ENCODE results near the gene ATG4B.
A peak's percentile ranks its signal among the peaks of the same experiment; 100 is the strongest.

ATG4B gene

DNA sequence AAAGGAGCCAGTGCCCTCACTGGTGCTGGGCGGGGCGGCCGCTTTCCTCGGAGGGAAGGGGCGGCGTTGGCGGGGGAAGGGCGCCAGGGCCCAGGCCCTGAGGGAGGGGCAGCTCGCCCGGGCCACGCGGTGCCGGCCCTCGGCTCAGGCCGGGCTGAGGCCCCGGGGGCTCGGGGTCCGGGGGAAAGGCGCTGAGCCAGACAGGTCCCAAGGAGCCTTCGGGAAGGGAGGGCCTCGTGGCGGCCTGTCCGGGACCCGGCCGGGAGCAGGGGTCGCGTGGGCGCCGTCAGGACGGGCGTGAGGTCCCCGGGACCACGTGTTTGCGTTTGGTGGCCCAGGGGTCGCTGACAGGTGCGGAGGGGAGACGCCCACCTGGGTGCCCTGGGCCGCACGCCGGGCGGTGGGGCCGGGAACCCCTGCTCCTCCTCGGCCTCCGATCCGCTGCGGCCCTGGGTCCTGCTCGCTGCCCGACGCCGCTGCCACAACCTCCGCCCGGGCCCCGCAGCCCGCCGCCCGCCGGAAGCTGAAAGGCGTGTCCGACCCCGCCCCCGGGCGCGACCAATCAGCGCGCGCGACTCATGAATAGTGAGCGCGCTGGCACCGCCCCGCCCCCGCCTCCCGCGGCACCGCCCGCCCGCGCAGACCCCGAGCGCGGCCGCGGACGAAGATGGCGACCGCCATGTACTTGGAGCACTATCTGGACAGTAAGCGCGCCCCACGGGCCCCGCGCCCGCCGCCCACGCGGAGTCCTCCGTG, 64.1 kb downstream of the ATG4B start, which contains the start of gene ING5:
TSS of gene ING5 (plus strand) at position 641 of the 756 bp plus-strand sequence. CDS start at position 668, 27 bp downstream.
- DNase-seq (peak; percentile 96), ATAC-seq (ENCODE audit: insufficient read depth, low read depth) (peak; percentile 80)
- Histone ChIP-seq H3K4me3 (ENCODE audit: low read depth in 1 of 2, low read length in 2 of 2) (peak within 1 kb of the TSS; percentile 78 to 96), H3K9me3 (ENCODE audit: insufficient read depth, low read length, severe bottlenecking) (peaks cover 11% of the 10 kb centered on the region), H2AFZ (ENCODE audit: low read depth, low read length) (peak within 1 kb of the TSS; percentile 77), H3K27ac (ENCODE audit: low read length) (peak within 1 kb of the TSS; percentile 97), H3K9ac (ENCODE audit: low read depth, low read length) (peak within 1 kb of the TSS; percentile 99), H3K79me2 (ENCODE audit: insufficient read depth, low read length) (peaks cover 42% of the 10 kb centered on the region), H3K27me3 (ENCODE audit: insufficient read depth, low read length, poor library complexity) (no peaks in the 10 kb centered on the region), H3K4me1 (ENCODE audit: insufficient read depth, low read length) (peaks cover 19% of the 10 kb centered on the region), H3K4me2 (ENCODE audit: insufficient read depth, low read length) (peak within 1 kb of the TSS; percentile 88), H3K36me3 (ENCODE audit: insufficient read depth, low read length) (peaks cover 27% of the 10 kb centered on the region), H4K20me1 (ENCODE audit: insufficient read depth, low read length) (peaks cover 14% of the 10 kb centered on the region)
- no peak for TF ChIP-seq EZH2 (IDR thresholded peaks at IDR 0.05; ENCODE audit: borderline replicate concordance, low read depth, low read length, severe bottlenecking)
- TF ChIP-seq, protein P1, sequence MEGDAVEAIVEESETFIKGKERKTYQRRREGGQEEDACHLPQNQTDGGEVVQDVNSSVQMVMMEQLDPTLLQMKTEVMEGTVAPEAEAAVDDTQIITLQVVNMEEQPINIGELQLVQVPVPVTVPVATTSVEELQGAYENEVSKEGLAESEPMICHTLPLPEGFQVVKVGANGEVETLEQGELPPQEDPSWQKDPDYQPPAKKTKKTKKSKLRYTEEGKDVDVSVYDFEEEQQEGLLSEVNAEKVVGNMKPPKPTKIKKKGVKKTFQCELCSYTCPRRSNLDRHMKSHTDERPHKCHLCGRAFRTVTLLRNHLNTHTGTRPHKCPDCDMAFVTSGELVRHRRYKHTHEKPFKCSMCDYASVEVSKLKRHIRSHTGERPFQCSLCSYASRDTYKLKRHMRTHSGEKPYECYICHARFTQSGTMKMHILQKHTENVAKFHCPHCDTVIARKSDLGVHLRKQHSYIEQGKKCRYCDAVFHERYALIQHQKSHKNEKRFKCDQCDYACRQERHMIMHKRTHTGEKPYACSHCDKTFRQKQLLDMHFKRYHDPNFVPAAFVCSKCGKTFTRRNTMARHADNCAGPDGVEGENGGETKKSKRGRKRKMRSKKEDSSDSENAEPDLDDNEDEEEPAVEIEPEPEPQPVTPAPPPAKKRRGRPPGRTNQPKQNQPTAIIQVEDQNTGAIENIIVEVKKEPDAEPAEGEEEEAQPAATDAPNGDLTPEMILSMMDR (IDR thresholded peaks at IDR 0.05; ENCODE audit: borderline replicate concordance, extremely low read depth, low read length, poor library complexity, severe bottlenecking): no peak

DNA sequence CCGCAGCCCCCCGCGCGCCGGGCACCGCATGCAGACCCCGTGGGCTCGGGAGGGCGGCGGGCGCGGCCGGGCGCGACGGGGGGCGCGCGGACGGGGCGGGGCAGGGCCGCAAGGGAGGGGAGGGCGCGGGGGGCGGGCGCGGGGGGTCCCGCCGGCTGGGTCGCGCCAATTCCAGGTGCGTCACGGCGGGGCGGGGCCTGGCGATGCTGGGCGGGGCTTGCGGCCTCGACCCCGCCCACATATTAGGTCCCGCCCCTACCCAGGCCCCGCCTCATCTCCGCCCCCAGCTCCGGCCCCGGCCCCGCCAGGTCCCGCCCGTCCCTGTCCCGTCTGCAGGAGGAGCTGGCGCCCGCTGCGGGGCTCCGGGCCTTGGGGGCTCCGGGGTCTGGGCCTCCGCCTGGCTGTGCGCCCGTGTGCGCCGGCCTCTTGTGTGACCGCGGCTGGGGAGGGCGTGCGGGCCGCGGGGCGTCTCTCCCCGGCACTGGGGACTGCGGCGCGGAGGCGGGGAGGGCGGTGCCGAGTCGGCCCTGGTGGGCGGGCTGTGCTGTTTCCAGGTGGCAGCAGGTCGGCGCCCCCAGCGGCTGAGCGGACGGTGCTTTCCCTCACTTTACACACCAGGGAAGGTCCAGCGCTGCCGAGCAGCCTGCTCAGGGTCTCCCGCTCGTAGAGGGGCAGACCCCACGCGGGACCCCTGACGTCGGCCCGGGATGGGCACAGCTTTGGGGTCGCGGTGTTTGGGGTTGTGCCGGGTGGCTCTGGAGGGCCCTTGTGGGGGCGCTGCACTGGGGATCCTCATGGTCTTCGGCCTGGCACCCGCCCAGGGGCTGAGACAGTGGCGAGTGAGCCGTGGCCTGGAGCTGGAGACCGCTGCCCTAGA, 64.9 kb downstream of the ATG4B start:
- peaks cover 19% of the 10 kb centered on the region for H3K4me1 ChIP-seq (ENCODE audit: insufficient read depth, low read length)
- H3K36me3 ChIP-seq (ENCODE audit: insufficient read depth, low read length): peaks cover 35% of the 10 kb centered on the region
- TF ChIP-seq, protein P1 (IDR thresholded peaks at IDR 0.05; ENCODE audit: borderline replicate concordance, extremely low read depth, low read length, poor library complexity, severe bottlenecking): peak; percentile 67
- no peak for TF ChIP-seq EZH2 (IDR thresholded peaks at IDR 0.05; ENCODE audit: borderline replicate concordance, low read depth, low read length, severe bottlenecking)
- peak overlapping the region; percentile 81 for H3K27ac ChIP-seq (ENCODE audit: low read length)
- H3K27me3 ChIP-seq (ENCODE audit: insufficient read depth, low read length, poor library complexity): no peaks in the 10 kb centered on the region
- ATAC-seq (ENCODE audit: insufficient read depth, low read depth): peak; percentile 68
- peak overlapping the region; percentile 99 for H3K9ac ChIP-seq (ENCODE audit: low read depth, low read length)
- H3K4me2 ChIP-seq (ENCODE audit: insufficient read depth, low read length): peak overlapping the region; percentile 88
- H3K4me3 ChIP-seq (ENCODE audit: low read depth in 1 of 2, low read length in 2 of 2): peak overlapping the region; percentile 78 to 96
- peaks cover 42% of the 10 kb centered on the region for H3K79me2 ChIP-seq (ENCODE audit: insufficient read depth, low read length)
- peak; percentile 84 for DNase-seq
- H3K9me3 ChIP-seq (ENCODE audit: insufficient read depth, low read length, severe bottlenecking): peaks cover 13% of the 10 kb centered on the region
- peak overlapping the region; percentile 77 for H2AFZ ChIP-seq (ENCODE audit: low read depth, low read length)
- peaks cover 14% of the 10 kb centered on the region for H4K20me1 ChIP-seq (ENCODE audit: insufficient read depth, low read length)

DNA sequence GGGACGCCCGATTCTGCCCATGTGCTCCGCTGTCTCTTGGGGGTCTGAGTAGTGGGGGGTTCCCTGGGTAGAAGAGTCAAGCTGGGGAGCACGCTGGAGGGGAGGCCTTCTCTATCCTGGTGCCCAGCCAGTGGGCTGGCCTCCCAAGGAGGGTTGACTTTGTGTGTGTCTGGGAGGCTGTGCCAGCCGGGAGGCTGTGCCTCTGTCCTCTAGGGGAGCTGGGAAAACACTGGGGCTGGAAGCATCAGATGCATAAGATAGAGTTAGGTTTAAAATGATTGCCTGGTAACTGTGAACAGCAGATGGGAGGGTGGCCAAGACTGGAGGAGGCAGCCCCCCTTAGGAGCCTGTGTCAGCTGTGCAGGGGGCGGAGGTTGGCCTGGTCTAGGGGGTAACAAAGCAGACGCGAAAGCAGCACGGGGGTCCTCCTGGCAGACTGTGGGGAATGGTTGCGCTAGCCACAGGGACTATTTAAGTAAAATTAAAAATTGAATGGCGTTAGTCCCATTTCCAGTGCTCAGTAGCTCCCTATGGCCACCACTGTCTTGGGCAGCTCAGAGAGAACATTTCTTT, 65.6 kb downstream of the ATG4B start:
- H3K9ac ChIP-seq (ENCODE audit: low read depth, low read length): peak overlapping the region; percentile 99
- H3K4me1 ChIP-seq (ENCODE audit: insufficient read depth, low read length): peaks cover 19% of the 10 kb centered on the region
- peaks cover 42% of the 10 kb centered on the region for H3K79me2 ChIP-seq (ENCODE audit: insufficient read depth, low read length)
- peaks cover 14% of the 10 kb centered on the region for H4K20me1 ChIP-seq (ENCODE audit: insufficient read depth, low read length)
- H3K9me3 ChIP-seq (ENCODE audit: insufficient read depth, low read length, severe bottlenecking): peaks cover 13% of the 10 kb centered on the region
- peaks cover 41% of the 10 kb centered on the region for H3K36me3 ChIP-seq (ENCODE audit: insufficient read depth, low read length)
- DNase-seq (no peak), ATAC-seq (ENCODE audit: insufficient read depth, low read depth) (no peak)
- peak overlapping the region; percentile 88 for H3K4me2 ChIP-seq (ENCODE audit: insufficient read depth, low read length)
- no peaks in the 10 kb centered on the region for H3K27me3 ChIP-seq (ENCODE audit: insufficient read depth, low read length, poor library complexity)
- TF ChIP-seq, protein P1 (IDR thresholded peaks at IDR 0.05; ENCODE audit: borderline replicate concordance, extremely low read depth, low read length, poor library complexity, severe bottlenecking): no peak
- no peak for TF ChIP-seq EZH2 (IDR thresholded peaks at IDR 0.05; ENCODE audit: borderline replicate concordance, low read depth, low read length, severe bottlenecking)
- 0 out of 2 replicates have a peak overlapping the region, but pooled peaks have one; percentile 77 for H2AFZ ChIP-seq (ENCODE audit: low read depth, low read length)
- peak overlapping the region; percentile 36 for H3K27ac ChIP-seq (ENCODE audit: low read length)
- H3K4me3 ChIP-seq (ENCODE audit: low read depth in 1 of 2, low read length in 2 of 2): peak overlapping the region; percentile 69 to 78; a peak in 3 of 4 replicates
